ENCODE data around the gene ANKRD6.

ANKRD6 gene

DNA sequence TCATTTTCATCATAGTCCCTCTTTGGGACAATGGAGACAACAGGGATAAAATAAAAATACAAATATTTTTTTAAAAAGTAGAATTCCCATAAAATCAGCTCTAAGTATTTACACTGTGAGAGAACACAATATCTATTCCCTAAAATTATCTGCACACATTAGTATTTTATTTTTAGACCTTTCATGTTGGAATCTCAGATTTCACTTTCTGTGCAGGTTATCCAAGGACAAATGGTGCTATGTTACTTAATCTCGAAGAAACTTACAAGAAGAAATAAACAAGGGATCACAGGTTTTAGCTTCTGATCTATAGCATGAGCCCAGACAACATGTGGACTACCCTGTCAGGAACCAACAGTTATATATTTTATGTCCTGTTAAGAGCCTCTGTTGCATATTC, 228.6 kb downstream of the ANKRD6 start:
- DNase-seq, result no peak

- no peak for DNase-seq
Measured at GRCh38 chr6:89662659-89663223, 229.8 kb downstream of the ANKRD6 start.

DNA sequence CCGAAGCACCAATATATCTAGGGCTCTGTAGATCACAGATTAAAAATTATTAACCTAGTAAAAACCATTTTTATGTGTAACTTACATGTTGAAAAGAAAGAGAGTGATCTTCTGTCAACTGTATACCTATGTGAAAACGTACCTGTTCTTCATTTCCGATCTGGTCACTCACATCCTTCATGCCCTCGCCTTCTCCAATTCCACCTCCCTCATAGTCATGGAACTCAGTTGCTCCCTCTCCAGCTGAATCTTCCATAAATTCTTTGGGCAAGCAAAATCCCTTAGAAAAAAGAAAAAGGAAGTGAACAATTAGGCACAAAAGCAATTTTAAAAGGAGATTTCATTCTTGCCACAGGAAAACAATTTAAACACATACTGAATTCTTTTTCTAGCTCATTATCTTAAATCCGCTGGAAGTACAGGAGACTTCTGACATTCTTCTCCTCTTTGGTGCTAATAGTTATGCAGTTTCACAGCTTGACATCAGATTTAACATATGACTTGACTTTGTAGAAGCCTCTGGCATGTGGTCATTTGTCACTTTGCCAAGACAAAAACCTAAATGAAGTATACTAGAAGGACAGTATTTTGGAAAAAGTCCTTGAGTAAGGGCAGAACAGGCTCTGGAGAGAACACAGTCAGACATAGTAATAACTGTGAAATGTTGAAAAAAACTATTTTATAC, 235.1 kb downstream of the ANKRD6 start:
- no peak for DNase-seq

DNA sequence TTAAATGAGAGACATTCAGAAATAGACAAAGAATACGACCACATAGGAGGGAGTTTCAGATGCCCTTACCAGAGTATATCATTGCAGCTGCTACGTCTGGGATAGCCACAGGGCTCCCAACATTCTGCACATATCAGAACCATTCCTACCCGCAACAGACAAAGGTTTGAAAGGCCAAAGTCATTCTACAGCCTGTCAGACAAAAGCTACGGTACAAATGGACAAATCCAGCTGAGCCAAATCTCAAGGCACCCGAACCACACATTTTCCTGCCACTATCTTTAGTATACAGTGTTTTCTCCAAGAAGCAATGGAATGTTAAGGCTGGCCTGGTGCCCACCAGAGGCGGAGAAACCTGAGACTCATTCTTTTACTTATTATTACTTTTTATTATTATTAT, 236.1 kb downstream of the ANKRD6 start:
- no peak for DNase-seq

- DNase-seq, result no peak
Measured at GRCh38 chr6:89670935-89671565, 238.1 kb downstream of the ANKRD6 start.

GRCh38 chr6:89675949-89676748, 243.2 kb downstream of the ANKRD6 start:
- DNase-seq, result no peak

- no peak for DNase-seq
Measured at GRCh38 chr6:89678531-89678930, 245.6 kb downstream of the ANKRD6 start.

DNA sequence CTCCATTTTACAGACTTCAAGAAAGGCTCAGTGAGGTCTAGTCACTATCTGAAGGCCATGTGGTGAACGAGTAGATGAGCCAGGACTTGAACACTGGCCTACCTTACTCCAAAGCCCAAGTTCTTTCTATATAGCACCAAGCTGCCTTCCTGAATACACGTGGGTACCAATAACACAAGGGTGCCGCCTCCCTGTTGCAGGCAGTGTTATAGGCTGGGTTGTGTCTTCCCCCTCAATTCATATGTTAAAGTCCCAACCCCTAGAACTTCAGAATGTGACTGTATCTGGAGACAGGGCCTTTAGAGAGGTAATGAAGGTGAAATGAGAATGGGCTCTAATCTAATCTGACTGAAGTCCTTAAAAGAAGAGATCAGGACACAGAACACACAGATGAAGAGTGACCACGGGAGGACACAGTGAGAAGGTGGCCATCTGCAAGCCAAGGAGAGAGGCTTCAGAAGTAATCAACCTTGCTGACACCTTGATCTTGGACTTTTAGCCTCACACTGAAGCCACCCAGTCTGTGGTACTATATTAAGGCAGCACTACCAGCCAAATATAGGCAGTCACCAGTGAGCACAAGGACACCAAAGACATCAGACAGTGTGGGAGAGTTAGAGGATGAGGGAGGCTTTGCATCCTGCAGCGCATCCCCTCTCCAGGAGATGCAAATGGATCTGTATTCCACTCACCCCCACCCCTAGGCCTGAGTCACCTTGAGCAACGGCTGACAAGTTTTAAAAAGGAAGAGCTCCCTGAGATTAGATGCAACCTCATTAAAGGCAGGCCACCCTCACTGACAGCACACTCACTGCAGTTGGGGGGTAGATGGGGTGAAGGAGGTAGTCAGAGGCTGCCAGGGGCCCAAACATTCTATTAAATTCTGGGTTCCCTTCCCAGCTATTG, 246.5 kb downstream of the ANKRD6 start:
- no peak for DNase-seq

DNA sequence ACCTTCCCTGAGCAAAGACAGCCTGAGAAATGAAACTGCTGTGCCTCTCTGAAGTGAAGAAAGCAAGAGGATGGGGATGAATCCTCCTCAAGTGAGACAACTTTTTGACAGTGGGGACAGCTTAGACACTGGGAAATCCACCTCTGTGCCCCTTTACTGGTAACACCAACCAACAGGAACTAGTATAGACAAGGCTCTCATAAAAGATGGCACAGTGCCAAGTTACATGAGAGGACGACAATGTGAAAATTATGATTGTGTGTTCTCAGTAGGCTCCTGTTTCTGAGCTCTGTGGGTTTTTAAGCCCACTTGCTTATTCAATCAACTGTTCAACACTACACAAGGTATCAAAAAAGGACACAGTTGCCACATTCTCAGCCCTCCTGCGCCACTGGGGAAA, 247.2 kb downstream of the ANKRD6 start:
- DNase-seq, result no peak

DNA sequence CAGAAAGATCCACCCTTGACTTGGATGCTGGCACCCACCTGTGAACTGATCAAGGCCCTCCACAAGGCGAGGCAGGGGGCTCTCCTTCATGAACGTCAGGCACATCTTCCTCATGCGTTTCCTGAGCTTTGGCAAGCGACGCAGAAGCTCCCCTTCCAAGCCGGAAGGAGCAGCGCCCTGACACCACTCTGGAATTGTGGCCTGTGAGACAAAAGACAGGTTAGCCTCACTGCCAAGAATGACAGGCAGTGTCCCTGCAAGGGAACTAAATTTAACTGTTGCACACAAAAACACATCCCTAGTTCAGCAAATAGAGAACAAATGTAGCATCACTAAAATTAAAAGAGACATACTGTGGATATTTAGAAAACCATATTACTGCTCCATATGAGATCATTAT, 247.6 kb downstream of the ANKRD6 start:
- DNase-seq, result no peak

GRCh38 chr6:89681983-89682564, 249.1 kb downstream of the ANKRD6 start:
- DNase-seq, result no peak

- DNase-seq, result no peak
Measured at GRCh38 chr6:89682991-89683390, 250.0 kb downstream of the ANKRD6 start.

All from NCI-H345 (cell line).